GM23338 (cell line): Measurements from ENCODE around the gene WARS2. TPM values are rescaled to one million over a fixed set of nuclear protein-coding genes. Genes with fewer than 3 reads are reported as not detected.
A peak's percentile ranks its signal among the peaks of the same experiment; 100 is the strongest.

Experiments
- ATAC-seq: fragments of 200-7000 bp; cut with Tn5 transposase; 3 replicates; pipeline ENCODE4 v1.9.1; 2020
- DNase-seq: peaks from one replicate; pipeline ENCODE4 v3.0.0-alpha.2; 2015; ENCODE audit warnings: low spot score
- H2AFZ ChIP-seq: fragments of 200-600 bp; sonication (generic); 2 replicates; pipeline ENCODE4 v1.8.0; 2016; ENCODE audit warnings: antibody characterized with exemption, mild to moderate bottlenecking, moderate library complexity
- H3F3A ChIP-seq: fragments of 200-600 bp; sonication (generic); replicated peaks from 2 replicates; pipeline ENCODE4 v1.8.0; 2017; ENCODE audit warnings: antibody characterized with exemption, mixed run types, low read depth
- H3K27ac ChIP-seq: fragments of 200-600 bp; sonication (generic); 2 replicates; pipeline ENCODE4 v1.6.1; 2016; ENCODE audit warnings: low read depth
- H3K27me3 ChIP-seq: fragments of 200-600 bp; sonication (generic); 2 replicates; pipeline ENCODE4 v1.8.0; 2016; ENCODE audit warnings: mild to moderate bottlenecking, mixed run types, moderate library complexity; ENCODE audit not compliant: insufficient read depth
- H3K36me3 ChIP-seq: fragments of 200-600 bp; sonication (generic); 2 replicates; pipeline ENCODE4 v1.8.0; 2016; ENCODE audit warnings: mild to moderate bottlenecking; ENCODE audit not compliant: insufficient read depth
- H3K4me1 ChIP-seq: fragments of 200-600 bp; sonication (generic); 2 replicates; pipeline ENCODE4 v1.8.0; 2016; ENCODE audit warnings: mild to moderate bottlenecking, moderate library complexity; ENCODE audit not compliant: insufficient read depth
- H3K4me2 ChIP-seq: fragments of 200-600 bp; sonication (generic); 2 replicates; pipeline ENCODE4 v1.7.1; 2017; ENCODE audit warnings: mixed run types
- H3K4me3 ChIP-seq: fragments of 200-600 bp; sonication (generic); 2 replicates; pipeline ENCODE4 v1.6.1; 2016; ENCODE audit warnings: mixed run types
- H3K79me2 ChIP-seq: fragments of 200-600 bp; sonication (generic); replicated peaks from 2 replicates; pipeline ENCODE4 v1.8.0; 2017; ENCODE audit warnings: mild to moderate bottlenecking; ENCODE audit not compliant: insufficient read depth
- H3K9me2 ChIP-seq: fragments of 200-600 bp; sonication (generic); 2 replicates; pipeline ENCODE4 v1.8.0; 2017; ENCODE audit not compliant: insufficient read depth
- H4K20me1 ChIP-seq: fragments of 200-600 bp; sonication (generic); replicated peaks from 2 replicates; pipeline ENCODE4 v1.8.0; 2017; ENCODE audit warnings: mild to moderate bottlenecking; ENCODE audit not compliant: insufficient read depth
- H3K27ac Mint-ChIP-seq: 2 replicates; pipeline ENCODE4 v1.8.0; 2020; ENCODE audit warnings: inconsistent platforms, mild to moderate bottlenecking, moderate library complexity, mixed read lengths
- H3K27me3 Mint-ChIP-seq: 3 replicates; pipeline ENCODE4 v1.8.0; 2022; ENCODE audit warnings: low read depth, mild to moderate bottlenecking, moderate library complexity, mixed read lengths, inconsistent platforms; ENCODE audit not compliant: insufficient read depth, poor library complexity
- H3K36me3 Mint-ChIP-seq: 3 replicates; pipeline ENCODE4 v1.8.0; 2021; ENCODE audit warnings: low read depth, mild to moderate bottlenecking, inconsistent platforms, moderate library complexity, mixed read lengths
- H3K4me1 Mint-ChIP-seq: 3 replicates; pipeline ENCODE4 v1.8.0; 2020; ENCODE audit warnings: mild to moderate bottlenecking, inconsistent platforms, mixed read lengths
- H3K4me3 Mint-ChIP-seq: 3 replicates; pipeline ENCODE4 v1.8.0; 2021; ENCODE audit warnings: moderate library complexity, mild to moderate bottlenecking, inconsistent platforms, mixed read lengths
- H3K9me3 Mint-ChIP-seq: 3 replicates; pipeline ENCODE4 v1.8.0; 2020; ENCODE audit warnings: moderate library complexity, mild to moderate bottlenecking, inconsistent platforms, mixed read lengths
- CTCF ChIP-seq, 2 experiments: fragments of 200-600 bp in 1 of 2; sonication (generic) in 1 of 2; conservative IDR thresholded peaks; 2 replicates each; pipeline versions ENCODE4 v1.5.1 to v1.6.1; 2016 to 2017; ENCODE audit warnings: antibody characterized with exemption in 2 of 2, low read depth in 2 of 2, mild to moderate bottlenecking in 2 of 2, moderate library complexity in 1 of 2
- ETS1 ChIP-seq: IDR thresholded peaks from 2 replicates; pipeline ENCODE4 v1.6.1; 2016; ENCODE audit warnings: antibody characterized with exemption
- EZH2 ChIP-seq: fragments of 200-600 bp; sonication (generic); IDR thresholded peaks from one replicate; pipeline ENCODE4 v1.8.0; 2017; ENCODE audit warnings: antibody characterized with exemption, mild to moderate bottlenecking, low read depth; ENCODE audit not compliant: unreplicated experiment
- POLR2AphosphoS5 ChIP-seq: IDR thresholded peaks from 2 replicates; pipeline ENCODE4 v1.6.1; 2016; ENCODE audit warnings: antibody characterized with exemption, low read depth
- REST ChIP-seq: IDR thresholded peaks from one replicate; pipeline ENCODE4 v1.6.1; 2018; ENCODE audit warnings: antibody characterized with exemption; ENCODE audit not compliant: unreplicated experiment
- ZNF114 ChIP-seq: fragments of 250-450 bp; sonication (Bioruptor Pico); IDR thresholded peaks from 2 replicates; pipeline ENCODE4 v1.5.0; 2020; ENCODE audit warnings: mild to moderate bottlenecking, moderate library complexity
- ZNF331 ChIP-seq: fragments of 250-450 bp; sonication (Bioruptor Pico); IDR thresholded peaks from 2 replicates; pipeline ENCODE4 v1.5.0; 2020; ENCODE audit warnings: low read depth, mild to moderate bottlenecking, moderate library complexity
- ZNF462 ChIP-seq: fragments of 250-450 bp; sonication (Bioruptor Pico); IDR thresholded peaks from 2 replicates; pipeline ENCODE4 v1.5.0; 2020; ENCODE audit warnings: mild to moderate bottlenecking, moderate library complexity
- polyA plus RNA-seq: library from polyadenylated mRNA; unstranded; fragments of >200 nt; fragmentation: Nextera tagmentation; extraction: Ambion mirVana; gene quantifications from 2 replicates; pipeline ENCODE4 v1.2.1, GENCODE V29; 2016
- total RNA-seq: library from RNA; depleted of rRNA; stranded (reverse); fragments of >200 nt; shearing (Covaris generic); gene quantifications from 2 replicates; pipeline ENCODE4 v1.2.3, GENCODE V29; 2014

WARS2 gene
- total and polyA plus RNA-seq, 2 experiments from 2014 or later: 6.4 to 12.6 TPM

GRCh38 chr1:119080586-119080985 lies 59.9 kb downstream of the WARS2 start (continued):
- TF ChIP-seq REST: no peak

- Histone ChIP-seq H3K4me1 (no peaks in the 10 kb centered on the region), H3K4me3 (no peak overlapping the region), H3K27ac (no peak overlapping the region), H3K27me3 (no peaks in the 10 kb centered on the region), H3K4me2 (no peak overlapping the region), H3K36me3 (no peaks in the 10 kb centered on the region), H2AFZ (no peak overlapping the region), H3F3A (no peaks in the 10 kb centered on the region), H3K9me2 (no peaks in the 10 kb centered on the region; the same call in 1 of the 2 replicates), H3K79me2 (no peaks in the 10 kb centered on the region), H4K20me1 (no peaks in the 10 kb centered on the region)
- ATAC-seq (no peak), DNase-seq (no peak)
- Mint-ChIP-seq H3K9me3 (no peaks in the 10 kb centered on the region), H3K27ac (peak overlapping the region; percentile 19; the same call in 1 of the 2 replicates), H3K27me3 (no peaks in the 10 kb centered on the region), H3K36me3 (no peaks in the 10 kb centered on the region), H3K4me1 (peaks cover 8% of the 10 kb centered on the region; the same call in 2 of the 3 replicates), H3K4me3 (no peak overlapping the region)
- TF ChIP-seq ETS1: no peak
- no peak for TF ChIP-seq ZNF114 (CRISPR knock-in tag)
- no peak for TF ChIP-seq CTCF (conservative IDR thresholded peaks at IDR 0.05; ENCODE audit: low read depth in 2 of 2)
- no peak for TF ChIP-seq ZNF331
- TF ChIP-seq POLR2AphosphoS5: no peak
- TF ChIP-seq REST: no peak
- no peak for TF ChIP-seq EZH2
- no peak for TF ChIP-seq ZNF462 (CRISPR knock-in tag)
Measured at GRCh38 chr1:119079881-119080280, 60.6 kb downstream of the WARS2 start.
